Measurements from ENCODE around the gene AGBL5.

AGBL5 gene

GRCh38 chr2:27050996-27051901, at the start of gene AGBL5:
TSS of gene AGBL5 (plus strand) at chr2:27051668. CDS start at chr2:27052959, 1,291 bp downstream.
- peak; percentile 92 to 95 (median 92) for DNase-seq (ENCODE audit: low read depth in 2 of 3, low spot score in 1 of 3)

GRCh38 chr2:27001950-27002349, 49.5 kb upstream of the AGBL5 start:
- no peak for DNase-seq (ENCODE audit: low read depth in 2 of 3, low spot score in 1 of 3)

DNA sequence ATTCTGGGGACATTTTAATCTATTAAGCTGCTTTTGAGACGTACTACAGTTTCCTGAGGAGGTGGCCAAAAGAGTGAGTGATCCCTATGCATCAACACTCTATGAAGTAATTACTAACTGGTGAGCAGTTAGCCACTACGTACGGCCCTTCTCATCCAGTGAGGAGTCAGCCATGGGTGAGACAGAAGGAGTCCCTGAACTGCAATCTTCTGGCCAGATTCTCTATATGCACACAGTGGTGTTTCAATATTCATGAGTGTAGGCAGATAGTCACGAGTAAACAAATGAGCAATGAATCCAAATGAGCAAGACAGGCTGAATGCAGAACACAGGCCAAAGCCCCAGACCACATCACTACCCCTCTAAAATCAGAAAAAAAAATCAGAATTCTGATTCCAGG, 48.5 kb upstream of the AGBL5 start:
- no peak for DNase-seq (ENCODE audit: low read depth in 2 of 3, low spot score in 1 of 3)

DNA sequence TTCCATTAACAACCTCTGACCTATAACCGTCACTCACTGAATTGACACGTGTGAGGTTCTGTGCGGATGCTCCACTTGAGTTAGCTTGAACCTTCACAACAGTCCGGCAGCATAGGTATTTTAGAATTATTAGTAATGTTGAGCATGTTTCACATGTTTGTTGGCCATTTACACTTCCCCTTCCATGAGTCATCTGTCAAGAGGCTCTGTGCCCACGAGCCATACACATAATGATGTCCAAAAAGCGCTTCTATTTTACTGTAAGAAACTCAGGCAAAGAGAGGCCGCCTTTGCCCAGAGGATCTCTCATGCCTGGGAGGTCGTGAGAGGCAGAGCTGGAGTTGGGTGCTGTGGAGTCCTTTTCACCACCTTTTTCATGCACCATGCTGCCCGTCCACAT, 47.6 kb upstream of the AGBL5 start:
- DNase-seq (ENCODE audit: low read depth in 2 of 3, low spot score in 1 of 3), result no peak

DNA sequence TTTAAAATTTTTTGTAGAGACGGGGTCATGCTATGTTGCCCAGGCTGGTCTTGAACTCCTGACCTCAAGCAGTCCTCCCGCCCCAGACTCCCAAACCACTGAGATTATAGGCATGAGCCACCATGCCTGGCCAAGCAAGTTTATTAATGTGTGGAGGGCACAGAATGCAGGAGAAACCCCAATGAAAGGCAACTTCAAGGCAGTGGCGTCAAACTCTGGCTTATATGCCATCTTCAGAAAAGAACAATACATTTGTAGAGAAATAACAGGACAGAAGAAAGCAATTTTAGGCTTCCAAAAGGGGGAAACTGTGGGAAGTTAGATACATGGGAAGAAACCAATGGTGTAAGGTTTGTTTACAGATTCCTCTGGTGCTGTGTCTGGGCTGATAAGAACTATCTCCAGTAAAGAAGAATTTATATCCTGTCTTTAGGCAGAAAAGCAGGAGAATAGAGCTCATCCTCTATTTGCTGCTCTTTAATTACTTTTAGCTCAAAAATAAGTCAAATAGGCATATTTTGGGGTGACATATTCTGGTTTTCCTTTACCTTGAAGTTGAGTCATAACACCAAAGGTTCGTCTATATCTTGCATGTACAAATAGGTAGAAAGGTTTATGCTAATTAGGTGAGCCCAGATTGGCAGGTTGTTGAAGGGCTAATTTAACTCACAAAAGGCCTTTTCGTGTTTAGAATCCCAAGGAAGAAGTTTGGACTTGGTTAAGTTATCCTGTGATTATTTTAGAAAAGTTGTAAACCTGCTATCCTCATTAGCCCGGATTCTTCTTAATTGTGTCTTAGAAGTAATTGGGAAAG, 44.7 kb upstream of the AGBL5 start:
- DNase-seq (ENCODE audit: low read depth in 2 of 3, low spot score in 1 of 3), result no peak

GRCh38 chr2:27007416-27008374, 43.8 kb upstream of the AGBL5 start:
- DNase-seq (ENCODE audit: low read depth in 2 of 3, low spot score in 1 of 3), result no peak

GRCh38 chr2:27008678-27009077, 42.8 kb upstream of the AGBL5 start:
- no peak for DNase-seq (ENCODE audit: low read depth in 2 of 3, low spot score in 1 of 3)

DNA sequence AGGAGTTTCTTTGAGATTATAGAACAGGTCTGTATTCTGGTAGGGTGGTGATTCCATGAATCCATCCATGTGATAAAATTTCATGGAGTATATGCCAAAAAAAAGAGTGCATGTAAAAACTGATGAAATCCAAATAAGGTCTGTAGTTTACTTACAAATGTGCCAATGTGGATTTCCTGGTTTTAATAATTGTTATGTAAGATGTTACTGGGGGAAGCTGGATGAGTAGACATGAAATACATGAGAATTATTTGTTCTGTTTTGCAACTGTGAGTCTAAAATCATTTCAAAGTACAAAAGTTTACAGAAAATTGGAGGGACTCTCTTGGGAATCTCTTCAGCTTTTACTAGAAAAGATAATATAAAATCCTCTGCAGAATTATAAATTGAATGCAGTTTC, 42.4 kb upstream of the AGBL5 start:
- DNase-seq (ENCODE audit: low read depth in 2 of 3, low spot score in 1 of 3), result no peak

DNA sequence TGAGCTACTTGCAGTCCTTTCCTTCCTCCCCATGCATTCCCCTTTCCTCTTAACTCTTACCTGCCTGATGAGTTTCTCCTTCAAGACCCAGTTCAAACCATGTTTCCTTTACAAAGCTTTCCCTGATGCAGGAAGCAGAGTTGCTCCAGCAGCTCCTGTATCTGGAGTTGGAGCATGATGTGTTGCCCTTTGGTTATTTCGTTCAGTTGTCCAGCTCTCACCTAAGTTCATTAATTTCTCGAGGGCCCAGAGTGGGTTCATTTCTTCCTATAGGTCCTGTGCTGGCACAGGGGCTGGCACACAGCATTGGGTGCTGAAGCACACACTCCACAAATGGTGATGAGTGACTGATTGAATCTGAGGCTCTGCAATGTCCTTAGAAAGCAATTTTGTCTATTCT, 41.8 kb upstream of the AGBL5 start:
- DNase-seq (ENCODE audit: low read depth in 2 of 3, low spot score in 1 of 3), result no peak

DNA sequence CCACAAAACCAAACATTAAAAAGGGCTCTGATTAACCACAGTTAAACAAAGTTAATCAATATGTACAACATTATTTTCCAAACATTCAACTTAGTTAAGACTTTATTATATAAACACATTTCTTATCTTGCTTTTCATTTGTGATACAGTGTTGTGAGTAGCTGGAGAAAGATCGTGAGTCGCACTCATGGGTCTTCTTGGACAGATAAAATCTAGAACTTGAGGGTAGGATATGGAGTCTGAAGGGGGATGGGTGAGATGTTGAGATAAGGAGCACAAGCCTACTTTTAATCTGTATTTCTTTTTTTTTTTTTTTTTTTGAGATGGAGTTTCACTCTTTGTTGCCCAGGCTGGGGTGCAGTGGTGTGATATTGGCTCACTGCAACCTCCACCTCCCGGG, 41.3 kb upstream of the AGBL5 start:
- DNase-seq (ENCODE audit: low read depth in 2 of 3, low spot score in 1 of 3), result no peak

- DNase-seq (ENCODE audit: low read depth in 2 of 3, low spot score in 1 of 3), result no peak
Observed at GRCh38 chr2:27013738-27014137, 37.7 kb upstream of the AGBL5 start.

DNA sequence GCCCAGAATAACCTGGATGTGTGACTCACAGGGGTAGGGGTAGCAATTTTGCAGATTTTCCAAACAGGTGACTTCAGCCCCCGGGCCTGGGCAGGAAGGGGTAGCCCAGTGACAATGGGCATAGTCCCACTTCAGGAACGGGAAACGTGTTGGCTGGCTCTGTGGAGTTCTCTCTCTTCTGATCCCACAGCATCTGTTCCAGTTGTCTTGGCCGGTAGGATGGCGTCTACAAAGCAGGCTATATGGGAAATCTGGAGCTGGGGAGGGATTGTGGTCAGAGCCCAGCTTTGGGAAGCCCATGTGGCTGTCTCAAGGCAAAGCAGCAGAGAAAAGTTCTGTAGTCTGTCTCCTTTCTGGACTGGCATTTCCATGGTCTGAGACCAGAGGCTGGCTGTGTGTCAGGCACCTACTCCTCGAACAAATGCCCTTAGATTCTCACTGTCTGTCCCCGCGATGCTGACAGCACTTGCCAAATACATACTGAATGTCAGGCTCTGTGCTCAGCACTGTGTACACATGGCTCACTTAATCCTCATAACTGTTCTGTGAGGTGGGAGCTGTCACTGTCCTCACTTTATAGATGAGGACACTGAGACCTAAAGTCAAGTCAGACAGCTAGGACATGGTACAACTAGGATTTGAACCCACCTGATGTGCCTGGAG, 36.6 kb upstream of the AGBL5 start:
- no peak for DNase-seq (ENCODE audit: low read depth in 2 of 3, low spot score in 1 of 3)

DNA sequence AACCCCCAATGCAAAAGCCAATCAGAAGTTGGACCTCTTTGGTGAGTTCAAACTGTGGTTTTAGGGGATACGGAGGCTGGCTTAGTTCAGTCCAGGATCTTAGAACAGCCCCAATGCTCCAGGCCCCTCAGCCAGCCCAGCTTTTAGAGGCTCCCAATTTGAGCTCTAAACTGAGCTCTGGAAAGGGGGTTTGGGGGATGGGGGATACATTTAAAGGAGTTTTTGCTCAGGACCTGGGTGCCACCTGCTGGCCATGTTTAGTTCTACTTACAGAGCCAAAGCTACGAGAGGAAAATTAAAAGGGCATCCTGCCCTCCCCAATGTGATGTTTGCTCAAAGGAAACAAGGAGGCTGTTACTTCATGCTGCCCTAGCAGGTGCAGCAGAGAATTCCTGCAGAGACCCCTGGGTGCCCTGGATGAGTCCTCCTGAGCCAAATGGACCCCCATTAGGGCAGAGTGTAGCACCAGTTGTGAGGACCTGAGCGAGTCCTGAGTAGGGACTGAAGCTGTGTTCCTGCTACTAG, 34.6 kb upstream of the AGBL5 start:
- DNase-seq (ENCODE audit: low read depth in 2 of 3, low spot score in 1 of 3), result peak; percentile 25 to 35 (median 29)

- no peak for DNase-seq (ENCODE audit: low read depth in 2 of 3, low spot score in 1 of 3)
Observed at GRCh38 chr2:27018142-27018541, 33.3 kb upstream of the AGBL5 start.

DNA sequence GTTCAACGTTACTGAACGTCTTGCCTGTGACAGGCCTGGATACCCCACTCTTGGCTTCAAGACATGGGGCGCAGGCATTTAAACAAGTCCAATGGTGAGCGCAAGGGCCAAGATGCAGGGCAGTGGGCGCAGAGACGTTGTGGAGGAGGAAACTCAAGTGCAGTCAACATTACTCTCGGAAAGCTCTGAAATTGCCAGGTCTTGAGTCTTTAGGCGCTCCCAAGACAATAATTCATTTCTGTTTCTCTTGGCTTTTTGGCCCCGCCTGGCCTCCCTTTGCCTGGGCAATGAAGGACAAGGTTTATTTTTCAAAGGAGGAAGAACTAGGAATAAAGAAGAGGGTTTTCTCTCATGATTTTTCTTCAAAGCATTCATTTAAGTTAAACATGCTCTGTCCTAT, 32.0 kb upstream of the AGBL5 start:
- DNase-seq (ENCODE audit: low read depth in 2 of 3, low spot score in 1 of 3), result no peak

GRCh38 chr2:27019931-27020855, 31.3 kb upstream of the AGBL5 start:
- DNase-seq (ENCODE audit: low read depth in 2 of 3, low spot score in 1 of 3), result no peak

DNA sequence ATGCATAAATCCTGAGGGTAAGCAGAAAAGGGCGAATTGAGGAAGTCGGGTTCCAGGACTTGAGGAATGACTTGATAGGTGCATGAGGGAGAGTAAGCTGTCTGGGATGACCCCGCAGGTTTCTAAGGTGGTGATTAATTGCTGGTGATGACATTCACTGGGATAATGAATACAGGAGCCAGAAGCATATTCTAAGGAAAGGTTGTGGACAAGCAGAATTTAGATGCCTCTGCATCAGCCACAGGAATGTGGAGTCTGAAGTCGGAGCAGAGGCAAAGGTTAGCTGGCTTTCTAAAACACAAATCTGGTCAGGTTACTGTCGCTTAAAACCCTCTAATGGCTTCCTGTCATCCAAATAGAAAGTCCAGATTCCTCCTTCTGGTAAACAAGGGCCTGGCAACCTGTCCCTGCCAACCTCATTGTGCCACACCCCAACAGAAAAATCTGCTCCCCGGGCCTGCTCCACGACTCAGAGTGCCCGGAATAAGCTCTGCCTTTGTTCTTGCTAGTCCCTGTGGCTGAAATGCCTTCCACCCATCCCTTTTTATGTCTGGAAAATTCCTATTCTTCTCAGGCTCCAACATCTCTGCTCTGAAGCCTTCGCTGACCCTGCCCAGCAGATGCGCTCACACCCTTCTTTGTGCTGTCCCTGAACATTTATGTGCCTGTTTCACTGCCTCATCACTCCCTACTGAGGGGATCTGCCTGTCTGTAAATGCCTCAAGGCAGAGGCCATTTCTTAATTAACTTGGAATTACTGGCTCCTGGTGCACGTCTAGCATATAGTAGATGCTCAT, 30.0 kb upstream of the AGBL5 start:
- DNase-seq (ENCODE audit: low read depth in 2 of 3, low spot score in 1 of 3), result no peak

GRCh38 chr2:27023740-27024139, 27.7 kb upstream of the AGBL5 start:
- DNase-seq (ENCODE audit: low read depth in 2 of 3, low spot score in 1 of 3), result no peak
